K562 treated with DMSO at 1 percent for 4 hours (cell line): Measurements from ENCODE around the gene USP17L21. TPM values are rescaled to one million over a fixed set of nuclear protein-coding genes. Genes with fewer than 3 reads are reported as not detected.

Experiments
- total RNA-seq: library from RNA; unstranded; fragments of 300-600 nt; gene quantifications from 2 replicates; pipeline ENCODE4 v1.2.3, GENCODE V29; 2022; ENCODE audit not compliant: insufficient read depth

USP17L21 gene
- total RNA-seq, result not detected in 2 replicates

GRCh38 chr4:9262572-9262971, at the start of gene USP17L21:
Gene USP17L21 (plus strand): TSS chr4:9262872. CDS start chr4:9262872, 0 bp downstream.

GRCh38 chr4:9215105-9215504, 47.6 kb upstream of the USP17L21 start, which contains the start of gene USP17L11:
Gene USP17L11 (plus strand): TSS chr4:9215405. CDS start chr4:9215405, 0 bp downstream.

GRCh38 chr4:9219852-9220251, 42.8 kb upstream of the USP17L21 start, which contains the start of gene USP17L12:
Gene USP17L12 (plus strand): TSS chr4:9220152. CDS start chr4:9220152, 0 bp downstream.

GRCh38 chr4:9224596-9224995, 38.1 kb upstream of the USP17L21 start, which contains the start of gene USP17L13:
Gene USP17L13 (plus strand): TSS chr4:9224896. CDS start chr4:9224896, 0 bp downstream.

GRCh38 chr4:9234085-9234484, 28.6 kb upstream of the USP17L21 start, which contains the start of gene USP17L15:
Gene USP17L15 (plus strand): TSS chr4:9234385. CDS start chr4:9234385, 0 bp downstream.

GRCh38 chr4:9243579-9243978, 19.1 kb upstream of the USP17L21 start, which contains the start of gene USP17L17:
Gene USP17L17 (plus strand): TSS chr4:9243879. CDS start chr4:9243879, 0 bp downstream.

GRCh38 chr4:9247953-9248680, 14.6 kb upstream of the USP17L21 start, which contains the start of gene USP17L18:
Gene USP17L18 (plus strand): TSS chr4:9248630. CDS start chr4:9248630, 0 bp downstream.

GRCh38 chr4:9253078-9253477, 9.6 kb upstream of the USP17L21 start, which contains the start of gene USP17L19:
Gene USP17L19 (plus strand): TSS chr4:9253378. CDS start chr4:9253378, 0 bp downstream.

GRCh38 chr4:9257824-9258223, 4.8 kb upstream of the USP17L21 start, which contains the start of gene USP17L20:
Gene USP17L20 (plus strand): TSS chr4:9258124. CDS start chr4:9258124, 0 bp downstream.

GRCh38 chr4:9267319-9267718, 4.6 kb downstream of the USP17L21 start, which contains the start of gene USP17L22:
Gene USP17L22 (plus strand): TSS chr4:9267619. CDS start chr4:9267619, 0 bp downstream.

Other genes starting within 250 kb of the USP17L21 start
- gene FAM90A26, start 92.5 kb upstream of the USP17L21 start, total RNA-seq, result not detected in 2 replicates
- not detected in 2 replicates for gene USP17L10, start 52.2 kb upstream of the USP17L21 start, total RNA-seq
- not detected in 2 replicates for gene USP17L11, start 47.5 kb upstream of the USP17L21 start, total RNA-seq
- not detected in 2 replicates for gene USP17L12, start 42.7 kb upstream of the USP17L21 start, total RNA-seq
- not detected in 2 replicates for gene USP17L13, start 38.0 kb upstream of the USP17L21 start, total RNA-seq
- gene USP17L15, start 28.5 kb upstream of the USP17L21 start, total RNA-seq, result not detected in 2 replicates
- gene USP17L17, start 19.0 kb upstream of the USP17L21 start, total RNA-seq, result not detected in 2 replicates
- gene USP17L18, start 14.2 kb upstream of the USP17L21 start, total RNA-seq, result not detected in 2 replicates
- gene USP17L19, start 9.5 kb upstream of the USP17L21 start, total RNA-seq, result not detected in 2 replicates
- gene USP17L20, start 4.7 kb upstream of the USP17L21 start, total RNA-seq, result not detected in 2 replicates
- not detected in 2 replicates for gene USP17L22, start 4.7 kb downstream of the USP17L21 start, total RNA-seq
- not detected in 2 replicates for gene USP17L24, start 62.3 kb downstream of the USP17L21 start, total RNA-seq
- not detected in 2 replicates for gene USP17L25, start 67.0 kb downstream of the USP17L21 start, total RNA-seq
- gene USP17L26, start 71.8 kb downstream of the USP17L21 start, total RNA-seq, result not detected in 2 replicates
- gene USP17L5, start 76.5 kb downstream of the USP17L21 start, total RNA-seq, result not detected in 2 replicates
- gene USP17L27, start 81.3 kb downstream of the USP17L21 start, total RNA-seq, result not detected in 2 replicates
- not detected in 2 replicates for gene USP17L28, start 86.0 kb downstream of the USP17L21 start, total RNA-seq
- gene USP17L29, start 90.8 kb downstream of the USP17L21 start, total RNA-seq, result not detected in 2 replicates
- not detected in 2 replicates for gene USP17L30, start 100.3 kb downstream of the USP17L21 start, total RNA-seq
- gene DEFB131A, start 181.5 kb downstream of the USP17L21 start, total RNA-seq, result not detected in 2 replicates